Hepatocyte (in vitro differentiated cells): ENCODE results near the gene CYFIP1.

Experiments used
- EZH2 ChIP-seq: fragments of 200-600 bp; sonication (generic); IDR thresholded peaks from 2 replicates; pipeline ENCODE4 v1.6.1; 2016; ENCODE audit warnings: antibody characterized with exemption, mild to moderate bottlenecking, borderline replicate concordance
- EZH2phosphoT487 ChIP-seq: fragments of 200-600 bp; sonication (generic); IDR thresholded peaks from one replicate; pipeline ENCODE4 v1.6.1; 2018; ENCODE audit warnings: antibody characterized with exemption, mild to moderate bottlenecking, low read depth, moderate library complexity; ENCODE audit not compliant: unreplicated experiment, severe bottlenecking
- TF ChIP-seq, protein P1 (sequence below): fragments of 200-600 bp; sonication (generic); IDR thresholded peaks from 2 replicates; pipeline ENCODE4 v1.5.1; 2016; ENCODE audit warnings: antibody characterized with exemption, mild to moderate bottlenecking; ENCODE audit not compliant: poor library complexity

DNA sequence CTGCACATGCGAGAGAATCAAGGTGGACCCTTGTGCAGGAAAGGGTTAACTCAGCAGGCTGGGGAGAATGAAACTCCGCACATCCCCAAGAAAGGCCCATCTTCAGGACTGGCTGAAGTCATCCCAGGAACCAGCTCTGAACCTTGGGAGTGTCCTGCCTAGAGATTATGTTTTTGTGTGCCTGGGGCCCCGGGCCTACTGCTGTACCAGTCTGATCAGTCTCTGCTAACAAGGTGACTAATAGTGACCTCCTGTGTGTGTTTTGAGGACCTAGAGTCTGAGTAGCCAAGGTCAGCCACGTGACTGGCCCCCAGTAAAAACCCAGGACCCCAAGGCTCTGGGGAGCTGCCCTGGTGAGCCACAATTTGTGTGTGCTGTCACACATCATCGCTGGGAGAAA, 58.2 kb downstream of the CYFIP1 start:
- TF ChIP-seq, protein P1, sequence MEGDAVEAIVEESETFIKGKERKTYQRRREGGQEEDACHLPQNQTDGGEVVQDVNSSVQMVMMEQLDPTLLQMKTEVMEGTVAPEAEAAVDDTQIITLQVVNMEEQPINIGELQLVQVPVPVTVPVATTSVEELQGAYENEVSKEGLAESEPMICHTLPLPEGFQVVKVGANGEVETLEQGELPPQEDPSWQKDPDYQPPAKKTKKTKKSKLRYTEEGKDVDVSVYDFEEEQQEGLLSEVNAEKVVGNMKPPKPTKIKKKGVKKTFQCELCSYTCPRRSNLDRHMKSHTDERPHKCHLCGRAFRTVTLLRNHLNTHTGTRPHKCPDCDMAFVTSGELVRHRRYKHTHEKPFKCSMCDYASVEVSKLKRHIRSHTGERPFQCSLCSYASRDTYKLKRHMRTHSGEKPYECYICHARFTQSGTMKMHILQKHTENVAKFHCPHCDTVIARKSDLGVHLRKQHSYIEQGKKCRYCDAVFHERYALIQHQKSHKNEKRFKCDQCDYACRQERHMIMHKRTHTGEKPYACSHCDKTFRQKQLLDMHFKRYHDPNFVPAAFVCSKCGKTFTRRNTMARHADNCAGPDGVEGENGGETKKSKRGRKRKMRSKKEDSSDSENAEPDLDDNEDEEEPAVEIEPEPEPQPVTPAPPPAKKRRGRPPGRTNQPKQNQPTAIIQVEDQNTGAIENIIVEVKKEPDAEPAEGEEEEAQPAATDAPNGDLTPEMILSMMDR, result no peak
- no peak for TF ChIP-seq EZH2
- TF ChIP-seq EZH2phosphoT487, result no peak
